HPDE6-E6E7 (cell line): ENCODE results near the gene METRN.
"Not testable (repeated sequence)": the region's sequence is repeated elsewhere in the genome, so short reads cannot be mapped to it uniquely, and the experiment has no call there.

Experiments
- DNase-seq: peaks from one replicate; pipeline ENCODE4 v3.0.0; 2011; ENCODE audit warnings: missing footprints; ENCODE audit errors: extremely low spot score

The METRN gene

GRCh38 chr16:691242-691641 is 23.7 kb upstream of the METRN start:
- not testable (repeated sequence) for DNase-seq

GRCh38 chr16:692356-693108 is 22.4 kb upstream of the METRN start:
- DNase-seq, result no peak

- DNase-seq, result no peak
Measured at GRCh38 chr16:693364-693763, 21.6 kb upstream of the METRN start.

- DNase-seq, result no peak
Measured at GRCh38 chr16:693766-694165, 21.2 kb upstream of the METRN start.

GRCh38 chr16:694187-694862 is 20.6 kb upstream of the METRN start:
- no peak for DNase-seq

GRCh38 chr16:694863-695354 is 20.0 kb upstream of the METRN start:
- DNase-seq, result no peak

- no peak for DNase-seq
Measured at GRCh38 chr16:695355-696089, 19.4 kb upstream of the METRN start.

GRCh38 chr16:698911-699671 is 15.8 kb upstream of the METRN start:
- no peak for DNase-seq

- no peak for DNase-seq
Measured at GRCh38 chr16:700684-701584, 14.0 kb upstream of the METRN start.

- DNase-seq, result no peak
Measured at GRCh38 chr16:702341-702740, 12.6 kb upstream of the METRN start.

GRCh38 chr16:703406-703805 is 11.5 kb upstream of the METRN start:
- no peak for DNase-seq

GRCh38 chr16:704047-704446 is 10.9 kb upstream of the METRN start:
- no peak for DNase-seq

- no peak for DNase-seq
Measured at GRCh38 chr16:704552-705380, 10.2 kb upstream of the METRN start.

- no peak for DNase-seq
Measured at GRCh38 chr16:705431-706188, 9.3 kb upstream of the METRN start, which contains the start of gene FBXL16. Gene FBXL16, minus strand, starts transcription at chr16:705801. Its CDS starts 8,396 bp downstream, at chr16:697405.

GRCh38 chr16:706189-707061 is 8.5 kb upstream of the METRN start:
- DNase-seq, result no peak

- no peak for DNase-seq
Measured at GRCh38 chr16:707062-707538, 7.8 kb upstream of the METRN start.

- DNase-seq, result no peak
Measured at GRCh38 chr16:708019-708418, 6.9 kb upstream of the METRN start.

- no peak for DNase-seq
Measured at GRCh38 chr16:708959-709358, 6.0 kb upstream of the METRN start.
